Measurements from ENCODE around the gene RIC8B. TPM values are rescaled to one million over a fixed set of nuclear protein-coding genes. Genes with fewer than 3 reads are reported as not detected.

Gene RIC8B
- total RNA-seq, 2 donors from 2014 or later: 19.6 to 23.3 TPM

- Histone ChIP-seq H3K9me3 (ENCODE audit: control insufficient read depth, low read length) (no peaks in the 10 kb centered on the region), H3K27ac (ENCODE audit: low read depth, low read length) (no peak overlapping the region), H3K4me3 (ENCODE audit: low read length) (no peak overlapping the region), H3K9ac (ENCODE audit: extremely low read depth, low read length, poor library complexity, severe bottlenecking) (no peak overlapping the region), H3K27me3 (ENCODE audit: control insufficient read depth, insufficient read depth, low read length, poor library complexity, severe bottlenecking) (peaks cover 14% of the 10 kb centered on the region), H3K4me1 (ENCODE audit: control insufficient read depth, insufficient read depth, low read length) (no peaks in the 10 kb centered on the region), H3K36me3 (ENCODE audit: control insufficient read depth, insufficient read depth, low read length) (no peaks in the 10 kb centered on the region)
- Mint-ChIP-seq H3K4me3 (no peak overlapping the region), H3K27ac (no peak overlapping the region), H3K36me3 (ENCODE audit: low read depth) (no peaks in the 10 kb centered on the region), H3K4me1 (peaks cover 2% of the 10 kb centered on the region), H3K27me3 (ENCODE audit: insufficient read depth) (peaks cover 8% of the 10 kb centered on the region), H3K9me3 (peaks cover 2% of the 10 kb centered on the region)
- no peak for DNase-seq
- TF ChIP-seq CTCF (conservative IDR thresholded peaks at IDR 0.05): no peak
- 87% methylated on average over 3 of the region's 3 CpGs; no CpG with 5 or more reads in 1 of the 2 experiments for WGBS, 2 experiments (ENCODE audit: insufficient coverage in 1 of 2, insufficient read length in 1 of 2)
These were observed 134.1 kb downstream of the RIC8B start for GRCh38 chr12:106908561-106908960.

- Mint-ChIP-seq H3K4me1 (peaks cover 2% of the 10 kb centered on the region), H3K4me3 (no peak overlapping the region), H3K9me3 (peaks cover 2% of the 10 kb centered on the region), H3K36me3 (ENCODE audit: low read depth) (no peaks in the 10 kb centered on the region), H3K27me3 (ENCODE audit: insufficient read depth) (peaks cover 4% of the 10 kb centered on the region), H3K27ac (no peak overlapping the region)
- WGBS, 2 experiments (ENCODE audit: insufficient coverage in 1 of 2, insufficient read length in 1 of 2): 100% methylated on average over 1 of the region's 1 CpG; no CpG with 5 or more reads in 1 of the 2 experiments
- Histone ChIP-seq H3K27ac (ENCODE audit: low read depth, low read length) (no peak overlapping the region), H3K9me3 (ENCODE audit: control insufficient read depth, low read length) (no peaks in the 10 kb centered on the region), H3K27me3 (ENCODE audit: control insufficient read depth, insufficient read depth, low read length, poor library complexity, severe bottlenecking) (no peaks in the 10 kb centered on the region), H3K4me3 (ENCODE audit: low read length) (no peak overlapping the region), H3K4me1 (ENCODE audit: control insufficient read depth, insufficient read depth, low read length) (no peaks in the 10 kb centered on the region), H3K36me3 (ENCODE audit: control insufficient read depth, insufficient read depth, low read length) (no peaks in the 10 kb centered on the region), H3K9ac (ENCODE audit: extremely low read depth, low read length, poor library complexity, severe bottlenecking) (no peak overlapping the region)
- DNase-seq: no peak
- TF ChIP-seq CTCF (conservative IDR thresholded peaks at IDR 0.05): no peak
These were observed 135.7 kb downstream of the RIC8B start for GRCh38 chr12:106910202-106910601.

- DNase-seq: no peak
These were observed 137.1 kb downstream of the RIC8B start for GRCh38 chr12:106911581-106911980.

More at GRCh38 chr12:106911581-106911980, 137.1 kb downstream of the RIC8B start:
- peaks cover 4% of the 10 kb centered on the region for H3K27me3 Mint-ChIP-seq (ENCODE audit: insufficient read depth)
- Histone ChIP-seq H3K27me3 (ENCODE audit: control insufficient read depth, insufficient read depth, low read length, poor library complexity, severe bottlenecking) (no peaks in the 10 kb centered on the region), H3K9ac (ENCODE audit: extremely low read depth, low read length, poor library complexity, severe bottlenecking) (no peak overlapping the region), H3K9me3 (ENCODE audit: control insufficient read depth, low read length) (no peaks in the 10 kb centered on the region), H3K36me3 (ENCODE audit: control insufficient read depth, insufficient read depth, low read length) (no peaks in the 10 kb centered on the region), H3K4me1 (ENCODE audit: control insufficient read depth, insufficient read depth, low read length) (no peaks in the 10 kb centered on the region), H3K4me3 (ENCODE audit: low read length) (no peak overlapping the region), H3K27ac (ENCODE audit: low read depth, low read length) (no peak overlapping the region)
- H3K9me3 Mint-ChIP-seq: no peaks in the 10 kb centered on the region
- H3K27ac Mint-ChIP-seq: no peak overlapping the region
- H3K4me1 Mint-ChIP-seq: peaks cover 5% of the 10 kb centered on the region
- no peaks in the 10 kb centered on the region for H3K36me3 Mint-ChIP-seq (ENCODE audit: low read depth)
- no peak overlapping the region for H3K4me3 Mint-ChIP-seq
- TF ChIP-seq CTCF (conservative IDR thresholded peaks at IDR 0.05): no peak
- 66 to 86% methylated on average over 2 to 6 of the region's 6 CpGs for WGBS, 2 experiments (ENCODE audit: insufficient coverage in 1 of 2, insufficient read length in 1 of 2)

Data from endodermal cell (in vitro differentiated cells).